ENCODE results near the gene BCLAF1.
"Not testable (repeated sequence)": the region's sequence is repeated elsewhere in the genome, so short reads cannot be mapped to it uniquely, and the experiment has no call there.

BCLAF1 gene

GRCh38 chr6:136244061-136244616 lies 45.5 kb downstream of the BCLAF1 start:
- DNase-seq, result no peak

GRCh38 chr6:136236466-136237293 lies 53.0 kb downstream of the BCLAF1 start:
- no peak for DNase-seq

GRCh38 chr6:136235233-136235564 lies 54.4 kb downstream of the BCLAF1 start:
- DNase-seq, result no peak

DNA sequence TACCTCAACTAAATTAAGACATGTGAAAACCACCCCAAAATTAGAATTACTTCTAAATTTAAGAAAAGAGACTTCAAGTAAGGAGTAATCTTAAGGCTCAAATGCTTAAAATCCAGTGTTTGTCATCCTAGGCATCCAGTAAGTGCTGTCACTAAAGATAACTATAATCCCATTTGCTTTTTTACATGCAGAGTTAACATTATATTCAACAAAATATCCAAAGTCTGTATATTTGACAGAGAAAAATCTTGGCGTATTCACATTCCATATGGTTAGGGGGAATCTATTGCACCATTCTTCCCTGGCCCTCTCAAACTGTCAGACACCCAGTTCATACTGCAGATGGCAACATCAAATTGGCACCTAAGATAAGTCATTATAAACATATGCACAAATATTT lies 56.9 kb downstream of the BCLAF1 start:
- no peak for DNase-seq

DNA sequence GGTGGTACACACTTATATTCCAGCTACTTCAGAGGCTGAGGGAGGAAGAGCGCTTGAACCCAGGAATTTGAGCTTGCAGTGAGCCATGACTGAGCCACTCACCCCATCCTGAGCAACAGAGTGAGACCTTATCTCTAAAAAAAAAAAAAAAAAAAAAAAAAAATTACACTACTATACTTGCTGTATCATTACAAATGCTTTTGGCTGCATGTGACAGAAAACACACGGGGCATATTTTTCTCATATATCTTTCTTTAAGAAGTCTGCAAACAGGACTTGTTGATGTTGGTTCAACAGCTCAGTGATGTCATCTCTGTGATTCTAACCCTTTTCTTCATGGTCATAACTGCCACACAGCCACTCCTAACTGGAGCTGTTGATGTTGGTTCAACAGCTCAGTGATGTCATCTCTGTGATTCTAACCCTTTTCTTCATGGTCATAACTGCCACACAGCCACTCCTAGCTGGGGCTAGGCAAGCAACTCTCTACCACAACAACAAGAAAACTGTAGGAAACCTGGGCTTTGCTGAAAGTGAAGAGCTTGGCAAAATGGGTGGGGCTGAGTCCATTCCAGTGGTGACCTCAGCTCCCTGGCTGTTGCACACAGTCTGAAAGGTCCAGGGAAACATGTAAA lies 59.3 kb downstream of the BCLAF1 start:
- DNase-seq, result no peak

GRCh38 chr6:136228814-136229213 lies 60.8 kb downstream of the BCLAF1 start:
- no peak for DNase-seq

DNA sequence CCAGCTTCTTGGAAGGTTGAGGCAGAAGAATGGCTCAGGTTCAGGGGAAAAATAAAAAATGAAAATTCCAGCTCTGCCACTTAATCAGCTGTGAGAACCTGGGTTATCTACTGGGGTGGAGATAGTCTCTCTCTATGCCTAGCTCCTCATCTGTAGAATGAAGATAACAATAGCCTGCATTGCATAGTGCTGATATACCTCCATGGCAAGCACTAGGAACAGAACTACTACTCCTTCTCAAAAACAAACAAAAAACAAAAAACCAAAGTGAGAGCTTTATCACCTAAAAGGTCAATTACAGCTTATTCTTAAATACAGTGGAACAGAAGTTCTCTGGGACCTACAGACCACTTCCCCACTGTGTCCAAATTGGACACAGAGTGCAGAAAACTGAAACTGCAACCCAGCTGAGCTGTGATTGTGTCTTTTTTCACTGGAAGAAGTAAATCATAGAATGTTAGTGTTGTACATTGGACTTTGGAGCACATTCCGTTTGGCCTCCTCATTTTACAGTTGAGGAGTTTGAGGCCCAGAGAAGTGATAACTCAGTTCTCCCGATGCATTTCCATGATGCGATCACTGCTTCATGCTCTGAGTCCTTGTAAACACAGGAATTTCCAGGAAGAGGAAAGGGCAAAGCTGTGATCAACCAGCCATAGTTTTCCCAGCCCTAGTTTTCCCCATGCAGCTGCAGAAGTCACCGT lies 62.8 kb downstream of the BCLAF1 start:
- DNase-seq, result no peak

DNA sequence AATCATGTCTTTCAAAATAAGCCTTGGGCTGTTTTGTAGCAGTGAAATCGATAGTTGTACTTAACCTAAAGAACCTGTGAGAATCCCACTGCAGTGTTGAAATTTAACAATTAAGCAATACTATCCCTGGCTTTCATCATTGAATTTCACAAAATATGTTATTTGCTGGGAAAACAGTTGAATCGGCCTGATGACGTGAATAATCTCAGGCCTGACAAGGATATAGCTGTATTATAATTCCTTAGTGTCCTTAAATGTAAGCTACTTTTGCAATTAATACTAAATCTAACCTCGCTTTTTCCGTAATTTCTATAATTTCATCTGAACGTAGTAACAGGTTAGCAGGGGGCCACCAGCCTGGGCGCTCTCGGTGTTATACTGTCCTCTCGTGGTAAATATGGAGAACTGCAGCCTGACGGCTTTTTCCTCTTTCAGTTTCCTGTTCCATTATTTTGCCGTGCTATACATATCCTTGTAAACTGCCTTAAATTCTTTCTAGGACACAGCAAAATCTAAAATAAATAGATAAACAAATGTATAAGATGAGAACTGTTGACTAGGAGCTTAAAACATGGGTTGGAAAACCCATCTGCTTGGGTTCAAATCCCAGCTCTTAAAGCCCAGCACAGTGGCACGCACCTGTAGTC lies 63.5 kb downstream of the BCLAF1 start:
- DNase-seq, result peak; percentile 20

GRCh38 chr6:136225496-136225895 lies 64.2 kb downstream of the BCLAF1 start:
- no peak for DNase-seq

GRCh38 chr6:136224974-136225373 lies 64.7 kb downstream of the BCLAF1 start:
- not testable (repeated sequence) for DNase-seq

DNA sequence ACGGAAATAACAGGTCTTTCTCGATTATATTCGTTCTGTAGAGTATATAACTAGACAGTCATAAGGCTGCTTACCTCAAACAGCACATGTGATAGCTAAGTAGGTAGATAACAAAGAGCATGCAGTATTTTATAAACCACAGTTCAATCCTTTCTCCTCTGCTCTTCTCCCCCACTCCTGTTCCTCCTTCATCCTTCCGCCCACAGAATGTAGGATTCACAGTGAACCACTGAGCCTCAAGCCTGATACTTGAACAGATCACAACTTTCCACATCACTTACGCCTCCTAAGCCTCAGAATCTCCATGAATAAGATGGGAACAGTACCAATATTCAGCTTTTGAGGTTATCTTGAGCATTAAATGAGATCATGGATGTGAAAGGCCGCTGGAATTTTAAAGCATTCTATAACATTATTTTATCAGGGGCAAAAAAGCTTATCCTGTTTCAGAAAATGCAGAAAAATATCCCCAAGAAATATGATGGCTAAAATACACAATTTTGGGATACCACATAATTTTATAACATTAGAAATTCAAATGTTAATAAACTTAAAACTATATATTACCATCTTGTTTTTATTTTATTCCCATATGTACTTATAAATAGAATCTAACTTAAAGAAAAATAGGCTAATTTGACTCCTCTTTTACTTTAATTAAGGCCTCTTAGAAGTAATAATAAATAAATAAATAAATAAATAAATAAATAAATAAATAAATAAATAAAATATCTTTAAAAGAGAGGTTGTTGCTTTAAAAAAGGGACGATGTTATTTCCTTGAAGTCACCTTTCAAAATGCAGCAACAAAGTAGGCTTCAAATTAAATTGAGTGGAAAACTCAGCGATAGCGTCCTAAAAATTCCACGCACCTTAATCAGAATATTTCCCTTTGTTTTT lies 72.9 kb downstream of the BCLAF1 start:
- DNase-seq, result no peak

- no peak for DNase-seq
These were observed 75.8 kb downstream of the BCLAF1 start for GRCh38 chr6:136213853-136214252.

GRCh38 chr6:136213012-136213539 lies 76.6 kb downstream of the BCLAF1 start:
- no peak for DNase-seq

DNA sequence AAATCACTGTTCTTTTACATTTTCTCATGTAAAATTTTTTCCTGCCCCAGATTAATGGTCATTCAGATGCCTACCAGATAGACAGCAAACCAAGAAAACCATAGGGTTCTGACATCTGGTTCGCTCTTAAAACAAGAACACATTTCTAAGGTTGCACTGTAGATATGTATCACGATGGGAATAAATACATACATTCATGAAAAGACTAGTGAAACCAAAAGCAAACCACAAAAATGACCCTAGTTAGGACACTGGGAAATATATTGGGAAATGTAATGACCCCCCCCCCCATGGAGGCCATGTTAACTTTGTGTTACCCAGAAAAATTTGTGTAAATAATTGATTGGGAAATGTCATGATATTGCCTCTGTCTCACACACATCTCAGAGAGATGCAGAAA lies 77.0 kb downstream of the BCLAF1 start:
- DNase-seq, result no peak

- DNase-seq, result no peak
These were observed 79.1 kb downstream of the BCLAF1 start for GRCh38 chr6:136210398-136211165.

GRCh38 chr6:136209496-136209895 lies 80.2 kb downstream of the BCLAF1 start:
- no peak for DNase-seq

DNA sequence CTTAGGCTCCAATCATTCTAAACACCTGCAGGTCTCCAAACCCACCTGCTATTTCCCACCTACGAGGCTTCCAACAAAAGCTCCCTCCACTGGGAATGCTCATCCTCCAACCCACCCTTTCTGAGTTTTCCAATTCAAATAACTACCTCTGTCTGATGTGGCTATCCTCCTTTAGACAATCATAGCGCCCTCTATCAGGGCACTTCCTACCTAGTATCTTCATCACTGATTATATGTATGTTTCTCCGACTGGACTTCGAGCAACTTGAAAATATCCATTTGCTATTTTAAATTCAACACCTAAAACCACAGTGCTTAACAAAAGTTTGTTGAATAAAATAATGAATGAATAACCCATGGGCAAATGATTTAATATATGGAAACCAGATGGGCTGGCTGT lies 80.9 kb downstream of the BCLAF1 start:
- DNase-seq, result no peak
